ENCODE measurements around the gene SEMA4G. TPM values are rescaled to one million over a fixed set of nuclear protein-coding genes. Genes with fewer than 3 reads are reported as not detected.

The SEMA4G gene
- total and polyA plus RNA-seq, 2 of the 13 experiments (the other 11 are each of a cell fraction or from before 2014, with no cell fraction given): 46.2 to 207 TPM

DNA sequence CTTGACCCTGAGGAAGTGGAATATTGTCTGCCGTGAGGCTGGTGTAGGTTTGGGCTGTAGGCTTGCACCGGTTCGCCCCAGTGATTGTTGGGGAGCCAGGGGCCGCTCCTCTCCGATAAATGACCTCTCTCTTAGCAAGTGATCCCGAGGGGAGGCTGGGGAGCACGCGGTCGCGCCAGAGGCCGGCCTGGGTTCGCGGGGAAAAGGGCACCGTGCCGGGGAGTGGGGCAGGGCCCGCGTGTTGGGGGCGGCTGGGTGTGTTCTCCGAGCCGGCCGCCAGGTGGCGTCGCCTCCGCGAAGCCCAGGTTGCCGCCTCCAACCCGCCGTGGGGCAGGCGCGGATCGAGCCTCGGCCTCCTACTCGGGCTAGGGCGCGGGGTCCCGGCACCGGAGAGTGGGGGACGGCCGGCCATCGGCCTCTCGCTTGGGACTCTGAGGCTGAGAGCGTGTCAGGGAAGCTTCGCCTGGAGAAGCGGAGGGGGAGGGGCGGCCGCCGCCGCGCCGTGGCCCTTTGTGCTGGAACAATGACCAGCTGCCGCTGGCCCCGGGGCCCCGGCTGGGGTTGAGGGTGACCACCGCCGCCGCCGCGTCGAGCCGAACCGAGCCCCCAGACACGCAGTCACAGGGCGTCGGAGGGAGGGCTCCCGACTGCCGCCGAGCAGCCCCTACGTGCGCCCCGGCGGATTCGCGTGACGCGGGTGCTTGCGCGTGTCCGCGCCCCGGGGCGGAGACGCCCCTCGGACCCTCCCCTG, 29.9 kb downstream of the SEMA4G start (continued):
- TF ChIP-seq, protein P1, sequence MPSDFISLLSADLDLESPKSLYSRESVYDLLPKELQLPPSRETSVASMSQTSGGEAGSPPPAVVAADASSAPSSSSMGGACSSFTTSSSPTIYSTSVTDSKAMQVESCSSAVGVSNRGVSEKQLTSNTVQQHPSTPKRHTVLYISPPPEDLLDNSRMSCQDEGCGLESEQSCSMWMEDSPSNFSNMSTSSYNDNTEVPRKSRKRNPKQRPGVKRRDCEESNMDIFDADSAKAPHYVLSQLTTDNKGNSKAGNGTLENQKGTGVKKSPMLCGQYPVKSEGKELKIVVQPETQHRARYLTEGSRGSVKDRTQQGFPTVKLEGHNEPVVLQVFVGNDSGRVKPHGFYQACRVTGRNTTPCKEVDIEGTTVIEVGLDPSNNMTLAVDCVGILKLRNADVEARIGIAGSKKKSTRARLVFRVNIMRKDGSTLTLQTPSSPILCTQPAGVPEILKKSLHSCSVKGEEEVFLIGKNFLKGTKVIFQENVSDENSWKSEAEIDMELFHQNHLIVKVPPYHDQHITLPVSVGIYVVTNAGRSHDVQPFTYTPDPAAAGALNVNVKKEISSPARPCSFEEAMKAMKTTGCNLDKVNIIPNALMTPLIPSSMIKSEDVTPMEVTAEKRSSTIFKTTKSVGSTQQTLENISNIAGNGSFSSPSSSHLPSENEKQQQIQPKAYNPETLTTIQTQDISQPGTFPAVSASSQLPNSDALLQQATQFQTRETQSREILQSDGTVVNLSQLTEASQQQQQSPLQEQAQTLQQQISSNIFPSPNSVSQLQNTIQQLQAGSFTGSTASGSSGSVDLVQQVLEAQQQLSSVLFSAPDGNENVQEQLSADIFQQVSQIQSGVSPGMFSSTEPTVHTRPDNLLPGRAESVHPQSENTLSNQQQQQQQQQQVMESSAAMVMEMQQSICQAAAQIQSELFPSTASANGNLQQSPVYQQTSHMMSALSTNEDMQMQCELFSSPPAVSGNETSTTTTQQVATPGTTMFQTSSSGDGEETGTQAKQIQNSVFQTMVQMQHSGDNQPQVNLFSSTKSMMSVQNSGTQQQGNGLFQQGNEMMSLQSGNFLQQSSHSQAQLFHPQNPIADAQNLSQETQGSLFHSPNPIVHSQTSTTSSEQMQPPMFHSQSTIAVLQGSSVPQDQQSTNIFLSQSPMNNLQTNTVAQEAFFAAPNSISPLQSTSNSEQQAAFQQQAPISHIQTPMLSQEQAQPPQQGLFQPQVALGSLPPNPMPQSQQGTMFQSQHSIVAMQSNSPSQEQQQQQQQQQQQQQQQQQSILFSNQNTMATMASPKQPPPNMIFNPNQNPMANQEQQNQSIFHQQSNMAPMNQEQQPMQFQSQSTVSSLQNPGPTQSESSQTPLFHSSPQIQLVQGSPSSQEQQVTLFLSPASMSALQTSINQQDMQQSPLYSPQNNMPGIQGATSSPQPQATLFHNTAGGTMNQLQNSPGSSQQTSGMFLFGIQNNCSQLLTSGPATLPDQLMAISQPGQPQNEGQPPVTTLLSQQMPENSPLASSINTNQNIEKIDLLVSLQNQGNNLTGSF (CRISPR knock-in tag; IDR thresholded peaks at IDR 0.05): no peak
- 0 out of 2 replicates have a peak, but pooled peaks have one; percentile 44 for TF ChIP-seq ZBTB42 (CRISPR knock-in tag; IDR thresholded peaks at IDR 0.05)
- no peak for TF ChIP-seq SRSF4 (IDR thresholded peaks at IDR 0.05; ENCODE audit: low read depth, low read length, poor library complexity, severe bottlenecking)
- TF ChIP-seq ZBTB3 (CRISPR knock-in tag; IDR thresholded peaks at IDR 0.05; ENCODE audit: borderline replicate concordance, low read depth): no peak
- no peak for TF ChIP-seq PITX1 (CRISPR knock-in tag; IDR thresholded peaks at IDR 0.05)
- no peak for TF ChIP-seq NKX3-1 (CRISPR knock-in tag; IDR thresholded peaks at IDR 0.05)
- TF ChIP-seq, protein P2, sequence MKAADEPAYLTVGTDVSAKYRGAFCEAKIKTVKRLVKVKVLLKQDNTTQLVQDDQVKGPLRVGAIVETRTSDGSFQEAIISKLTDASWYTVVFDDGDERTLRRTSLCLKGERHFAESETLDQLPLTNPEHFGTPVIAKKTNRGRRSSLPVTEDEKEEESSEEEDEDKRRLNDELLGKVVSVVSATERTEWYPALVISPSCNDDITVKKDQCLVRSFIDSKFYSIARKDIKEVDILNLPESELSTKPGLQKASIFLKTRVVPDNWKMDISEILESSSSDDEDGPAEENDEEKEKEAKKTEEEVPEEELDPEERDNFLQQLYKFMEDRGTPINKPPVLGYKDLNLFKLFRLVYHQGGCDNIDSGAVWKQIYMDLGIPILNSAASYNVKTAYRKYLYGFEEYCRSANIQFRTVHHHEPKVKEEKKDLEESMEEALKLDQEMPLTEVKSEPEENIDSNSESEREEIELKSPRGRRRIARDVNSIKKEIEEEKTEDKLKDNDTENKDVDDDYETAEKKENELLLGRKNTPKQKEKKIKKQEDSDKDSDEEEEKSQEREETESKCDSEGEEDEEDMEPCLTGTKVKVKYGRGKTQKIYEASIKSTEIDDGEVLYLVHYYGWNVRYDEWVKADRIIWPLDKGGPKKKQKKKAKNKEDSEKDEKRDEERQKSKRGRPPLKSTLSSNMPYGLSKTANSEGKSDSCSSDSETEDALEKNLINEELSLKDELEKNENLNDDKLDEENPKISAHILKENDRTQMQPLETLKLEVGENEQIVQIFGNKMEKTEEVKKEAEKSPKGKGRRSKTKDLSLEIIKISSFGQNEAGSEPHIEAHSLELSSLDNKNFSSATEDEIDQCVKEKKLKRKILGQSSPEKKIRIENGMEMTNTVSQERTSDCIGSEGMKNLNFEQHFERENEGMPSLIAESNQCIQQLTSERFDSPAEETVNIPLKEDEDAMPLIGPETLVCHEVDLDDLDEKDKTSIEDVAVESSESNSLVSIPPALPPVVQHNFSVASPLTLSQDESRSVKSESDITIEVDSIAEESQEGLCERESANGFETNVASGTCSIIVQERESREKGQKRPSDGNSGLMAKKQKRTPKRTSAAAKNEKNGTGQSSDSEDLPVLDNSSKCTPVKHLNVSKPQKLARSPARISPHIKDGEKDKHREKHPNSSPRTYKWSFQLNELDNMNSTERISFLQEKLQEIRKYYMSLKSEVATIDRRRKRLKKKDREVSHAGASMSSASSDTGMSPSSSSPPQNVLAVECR (CRISPR knock-in tag; IDR thresholded peaks at IDR 0.05; ENCODE audit: borderline replicate concordance): peak; percentile 83
- TF ChIP-seq FOXA1 (IDR thresholded peaks at IDR 0.05): no peak
- no peak; the same call in 1 of the 2 replicates for TF ChIP-seq FOXA1 (CRISPR knock-in tag; IDR thresholded peaks at IDR 0.05)
- TF ChIP-seq, protein P3, sequence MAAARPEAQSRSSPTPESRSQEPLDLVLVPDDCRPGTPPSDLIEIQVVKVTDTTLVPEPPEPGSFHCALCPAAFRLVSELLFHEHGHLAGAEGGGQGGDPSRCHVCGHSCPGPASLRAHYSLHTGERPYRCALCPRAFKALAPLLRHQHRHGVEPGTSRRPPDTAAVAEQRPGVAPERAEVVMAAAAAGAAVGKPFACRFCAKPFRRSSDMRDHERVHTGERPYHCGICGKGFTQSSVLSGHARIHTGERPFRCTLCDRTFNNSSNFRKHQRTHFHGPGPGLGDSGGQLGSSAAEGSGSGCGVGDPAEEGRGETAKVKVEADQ (CRISPR knock-in tag; IDR thresholded peaks at IDR 0.05; ENCODE audit: borderline replicate concordance): peak; percentile 88; the same call in 1 of the 2 replicates
- TF ChIP-seq ZNF101 (CRISPR knock-in tag; IDR thresholded peaks at IDR 0.05; ENCODE audit: borderline replicate concordance, low read depth): no peak
- peak; percentile 24; the same call in 1 of the 2 replicates for TF ChIP-seq ELF3 (CRISPR knock-in tag; IDR thresholded peaks at IDR 0.05)
- TF ChIP-seq HCFC1 (IDR thresholded peaks at IDR 0.05; ENCODE audit: low read depth, low read length): no peak
- TF ChIP-seq ZNF746 (CRISPR knock-in tag; IDR thresholded peaks at IDR 0.05): no peak
- TF ChIP-seq, protein P4, sequence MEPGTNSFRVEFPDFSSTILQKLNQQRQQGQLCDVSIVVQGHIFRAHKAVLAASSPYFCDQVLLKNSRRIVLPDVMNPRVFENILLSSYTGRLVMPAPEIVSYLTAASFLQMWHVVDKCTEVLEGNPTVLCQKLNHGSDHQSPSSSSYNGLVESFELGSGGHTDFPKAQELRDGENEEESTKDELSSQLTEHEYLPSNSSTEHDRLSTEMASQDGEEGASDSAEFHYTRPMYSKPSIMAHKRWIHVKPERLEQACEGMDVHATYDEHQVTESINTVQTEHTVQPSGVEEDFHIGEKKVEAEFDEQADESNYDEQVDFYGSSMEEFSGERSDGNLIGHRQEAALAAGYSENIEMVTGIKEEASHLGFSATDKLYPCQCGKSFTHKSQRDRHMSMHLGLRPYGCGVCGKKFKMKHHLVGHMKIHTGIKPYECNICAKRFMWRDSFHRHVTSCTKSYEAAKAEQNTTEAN (CRISPR knock-in tag; conservative IDR thresholded peaks at IDR 0.05): peak; percentile 77
- TF ChIP-seq MED1 (CRISPR knock-in tag; IDR thresholded peaks at IDR 0.05): peak; percentile 58; the same call in 1 of the 2 replicates
- TF ChIP-seq, protein P5, sequence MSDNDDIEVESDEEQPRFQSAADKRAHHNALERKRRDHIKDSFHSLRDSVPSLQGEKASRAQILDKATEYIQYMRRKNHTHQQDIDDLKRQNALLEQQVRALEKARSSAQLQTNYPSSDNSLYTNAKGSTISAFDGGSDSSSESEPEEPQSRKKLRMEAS (IDR thresholded peaks at IDR 0.05): peak; percentile 7
- TF ChIP-seq FOSL2 (CRISPR knock-in tag; IDR thresholded peaks at IDR 0.05): no peak
